ENCODE results near the gene APOB.

DNA sequence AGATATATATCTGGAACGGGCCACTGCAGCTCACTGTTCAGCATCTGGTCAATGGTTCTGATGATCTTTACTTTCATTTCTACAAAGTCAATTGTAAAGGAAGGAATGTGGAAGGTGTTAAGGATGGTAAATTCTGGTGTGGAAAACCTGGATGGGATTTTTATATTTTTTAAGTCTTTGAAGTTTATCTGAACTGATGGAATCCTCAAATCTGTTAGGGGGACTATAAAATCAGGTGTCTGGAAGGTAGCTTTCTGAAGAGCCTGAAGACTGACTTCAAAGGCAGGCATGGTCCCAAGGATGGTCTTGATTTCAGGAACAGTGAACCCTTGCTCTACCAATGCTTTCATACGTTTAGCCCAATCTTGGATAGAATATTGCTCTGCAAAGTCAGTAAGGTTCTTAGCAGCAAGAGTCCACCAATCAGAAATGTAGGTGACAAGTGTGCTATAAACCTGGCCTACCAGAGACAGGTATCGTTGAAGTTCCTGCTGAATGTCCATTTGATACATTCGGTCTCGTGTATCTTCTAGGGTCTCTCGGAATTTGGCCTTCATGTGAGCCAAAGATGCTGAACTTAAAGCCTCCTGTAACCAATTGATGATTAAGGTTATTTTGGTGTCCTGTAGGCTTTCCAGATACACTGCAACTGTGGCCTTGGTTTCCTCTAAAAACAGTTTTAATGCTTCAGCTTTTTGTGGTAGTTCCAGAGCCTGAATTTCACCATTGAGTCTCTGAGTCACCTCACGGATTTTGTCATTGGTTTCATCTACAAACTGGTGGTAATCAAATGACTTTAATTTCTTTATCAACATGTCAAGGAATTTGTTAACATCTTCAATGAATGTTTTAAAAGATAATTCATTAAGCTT, 34.8 kb downstream of the APOB start:
- no peak for TF ChIP-seq EZH2 (IDR thresholded peaks at IDR 0.05; ENCODE audit: borderline replicate concordance, low read depth, low read length, poor library complexity, severe bottlenecking)
- TF ChIP-seq, protein P1, sequence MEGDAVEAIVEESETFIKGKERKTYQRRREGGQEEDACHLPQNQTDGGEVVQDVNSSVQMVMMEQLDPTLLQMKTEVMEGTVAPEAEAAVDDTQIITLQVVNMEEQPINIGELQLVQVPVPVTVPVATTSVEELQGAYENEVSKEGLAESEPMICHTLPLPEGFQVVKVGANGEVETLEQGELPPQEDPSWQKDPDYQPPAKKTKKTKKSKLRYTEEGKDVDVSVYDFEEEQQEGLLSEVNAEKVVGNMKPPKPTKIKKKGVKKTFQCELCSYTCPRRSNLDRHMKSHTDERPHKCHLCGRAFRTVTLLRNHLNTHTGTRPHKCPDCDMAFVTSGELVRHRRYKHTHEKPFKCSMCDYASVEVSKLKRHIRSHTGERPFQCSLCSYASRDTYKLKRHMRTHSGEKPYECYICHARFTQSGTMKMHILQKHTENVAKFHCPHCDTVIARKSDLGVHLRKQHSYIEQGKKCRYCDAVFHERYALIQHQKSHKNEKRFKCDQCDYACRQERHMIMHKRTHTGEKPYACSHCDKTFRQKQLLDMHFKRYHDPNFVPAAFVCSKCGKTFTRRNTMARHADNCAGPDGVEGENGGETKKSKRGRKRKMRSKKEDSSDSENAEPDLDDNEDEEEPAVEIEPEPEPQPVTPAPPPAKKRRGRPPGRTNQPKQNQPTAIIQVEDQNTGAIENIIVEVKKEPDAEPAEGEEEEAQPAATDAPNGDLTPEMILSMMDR (conservative IDR thresholded peaks at IDR 0.05; ENCODE audit: low read depth, low read length): no peak
